Activated T-cell treated with anti-CD3 and anti-CD28 coated beads, Interleukin-2, amount 50 U/mL, for 4 hours (primary cell): ENCODE measurements around the gene DTNB. TPM values are rescaled to one million over a fixed set of nuclear protein-coding genes. Genes with fewer than 3 reads are reported as not detected.

Source experiments
- ATAC-seq, 2 donors: fragments of 200-7000 bp; cut with Tn5 transposase; one replicate each; pipeline ENCODE4 v1.10.0; 2021
- DNase-seq: peaks from one replicate; pipeline ENCODE4 v3.0.0-alpha.2; 2020
- H3K27me3 Mint-ChIP-seq: one replicate; pipeline ENCODE4 v1.8.0; 2021; ENCODE audit warnings: low read depth, mixed read lengths
- H3K36me3 Mint-ChIP-seq: one replicate; pipeline ENCODE4 v1.8.0; 2022; ENCODE audit warnings: mixed read lengths; ENCODE audit not compliant: insufficient read depth
- H3K4me1 Mint-ChIP-seq: one replicate; pipeline ENCODE4 v1.8.0; 2021; ENCODE audit warnings: low read depth, mixed read lengths
- H3K4me3 Mint-ChIP-seq: one replicate; pipeline ENCODE4 v1.8.0; 2021; ENCODE audit warnings: mild to moderate bottlenecking, moderate library complexity, mixed read lengths
- H3K9me3 Mint-ChIP-seq: one replicate; pipeline ENCODE4 v1.8.0; 2021; ENCODE audit warnings: mixed read lengths
- total RNA-seq, 3 donors: library from RNA; stranded (reverse); gene quantifications; one replicate each; pipeline ENCODE4 v1.2.1, GENCODE V29; 2021

Gene DTNB
- total RNA-seq, 3 donors from 2014 or later = 9.1 to 12.3 (median 11.2) TPM

- no peak for ATAC-seq
- no peak overlapping the region for H3K4me3 Mint-ChIP-seq
Measured at GRCh38 chr2:25437881-25438662, 235.3 kb downstream of the DTNB start.

GRCh38 chr2:25435421-25435820, 238.0 kb downstream of the DTNB start:
- DNase-seq (no peak), ATAC-seq (no peak)
- no peaks in the 10 kb centered on the region for H3K4me1 Mint-ChIP-seq
- H3K27me3 Mint-ChIP-seq = no peaks in the 10 kb centered on the region
- H3K9me3 Mint-ChIP-seq = no peaks in the 10 kb centered on the region
- H3K4me3 Mint-ChIP-seq = no peak overlapping the region
- peaks cover 24% of the 10 kb centered on the region for H3K36me3 Mint-ChIP-seq

More at GRCh38 chr2:25437881-25438662, 235.3 kb downstream of the DTNB start:
- DNase-seq = no peak
- no peaks in the 10 kb centered on the region for H3K4me1 Mint-ChIP-seq
- no peaks in the 10 kb centered on the region for H3K9me3 Mint-ChIP-seq
- H3K36me3 Mint-ChIP-seq = peaks cover 16% of the 10 kb centered on the region
- H3K27me3 Mint-ChIP-seq = no peaks in the 10 kb centered on the region

GRCh38 chr2:25431604-25432003, 241.8 kb downstream of the DTNB start:
- no peak overlapping the region for H3K4me3 Mint-ChIP-seq
- no peaks in the 10 kb centered on the region for H3K27me3 Mint-ChIP-seq
- H3K9me3 Mint-ChIP-seq = no peaks in the 10 kb centered on the region
- H3K4me1 Mint-ChIP-seq = no peaks in the 10 kb centered on the region
- no peak for DNase-seq
- H3K36me3 Mint-ChIP-seq = peaks cover 29% of the 10 kb centered on the region
- ATAC-seq = no peak

- no peaks in the 10 kb centered on the region for H3K27me3 Mint-ChIP-seq
- no peaks in the 10 kb centered on the region for H3K9me3 Mint-ChIP-seq
- H3K4me1 Mint-ChIP-seq = no peaks in the 10 kb centered on the region
- no peak overlapping the region for H3K4me3 Mint-ChIP-seq
- no peak for ATAC-seq
- peaks cover 28% of the 10 kb centered on the region for H3K36me3 Mint-ChIP-seq
- DNase-seq = no peak
Measured at GRCh38 chr2:25430556-25430955, 242.8 kb downstream of the DTNB start.

GRCh38 chr2:25426326-25426725, 247.1 kb downstream of the DTNB start:
- Mint-ChIP-seq H3K4me1 (no peaks in the 10 kb centered on the region), H3K36me3 (peaks cover 12% of the 10 kb centered on the region), H3K9me3 (no peaks in the 10 kb centered on the region), H3K27me3 (no peaks in the 10 kb centered on the region), H3K4me3 (no peak overlapping the region)
- DNase-seq (no peak), ATAC-seq (no peak)

GRCh38 chr2:25424426-25425028, 248.8 kb downstream of the DTNB start:
- Mint-ChIP-seq H3K9me3 (no peaks in the 10 kb centered on the region), H3K27me3 (no peaks in the 10 kb centered on the region), H3K4me1 (no peaks in the 10 kb centered on the region), H3K4me3 (no peak overlapping the region), H3K36me3 (peaks cover 18% of the 10 kb centered on the region)
- DNase-seq (no peak), ATAC-seq (no peak)

- Mint-ChIP-seq H3K36me3 (peaks cover 26% of the 10 kb centered on the region), H3K27me3 (no peaks in the 10 kb centered on the region), H3K4me1 (peaks cover 8% of the 10 kb centered on the region), H3K4me3 (no peak overlapping the region), H3K9me3 (peaks cover 6% of the 10 kb centered on the region)
- ATAC-seq = no peak
- DNase-seq = no peak
Measured at GRCh38 chr2:25421820-25422411, 251.5 kb downstream of the DTNB start.

- Mint-ChIP-seq H3K9me3 (peaks cover 6% of the 10 kb centered on the region), H3K4me3 (no peak overlapping the region), H3K4me1 (peaks cover 8% of the 10 kb centered on the region), H3K36me3 (peaks cover 24% of the 10 kb centered on the region), H3K27me3 (no peaks in the 10 kb centered on the region)
- no peak for DNase-seq
- no peak for ATAC-seq
Measured at GRCh38 chr2:25421289-25421688, 252.1 kb downstream of the DTNB start.

- ATAC-seq (no peak), DNase-seq (no peak)
- H3K27me3 Mint-ChIP-seq = no peaks in the 10 kb centered on the region
- H3K4me1 Mint-ChIP-seq = peaks cover 8% of the 10 kb centered on the region
- H3K9me3 Mint-ChIP-seq = peaks cover 6% of the 10 kb centered on the region
- H3K4me3 Mint-ChIP-seq = no peak overlapping the region
- H3K36me3 Mint-ChIP-seq = peaks cover 25% of the 10 kb centered on the region
Measured at GRCh38 chr2:25420820-25421237, 252.5 kb downstream of the DTNB start.

- DNase-seq = no peak
- Mint-ChIP-seq H3K9me3 (peaks cover 6% of the 10 kb centered on the region), H3K4me1 (peaks cover 8% of the 10 kb centered on the region), H3K4me3 (no peak overlapping the region), H3K36me3 (peaks cover 25% of the 10 kb centered on the region), H3K27me3 (no peaks in the 10 kb centered on the region)
- ATAC-seq = peak in 1 of 2 donors; percentile 52
Measured at GRCh38 chr2:25419678-25420242, 253.6 kb downstream of the DTNB start.

- H3K4me1 Mint-ChIP-seq = peaks cover 8% of the 10 kb centered on the region
- peaks cover 25% of the 10 kb centered on the region for H3K36me3 Mint-ChIP-seq
- H3K4me3 Mint-ChIP-seq = no peak overlapping the region
- H3K9me3 Mint-ChIP-seq = peaks cover 6% of the 10 kb centered on the region
- no peaks in the 10 kb centered on the region for H3K27me3 Mint-ChIP-seq
- no peak for ATAC-seq
- DNase-seq = no peak
Measured at GRCh38 chr2:25418944-25419677, 254.3 kb downstream of the DTNB start.

GRCh38 chr2:25417715-25418369, 255.5 kb downstream of the DTNB start:
- Mint-ChIP-seq H3K4me1 (peaks cover 8% of the 10 kb centered on the region), H3K36me3 (peaks cover 25% of the 10 kb centered on the region), H3K9me3 (peaks cover 6% of the 10 kb centered on the region), H3K4me3 (no peak overlapping the region), H3K27me3 (no peaks in the 10 kb centered on the region)
- DNase-seq = no peak
- no peak for ATAC-seq

- Mint-ChIP-seq H3K4me1 (peaks cover 8% of the 10 kb centered on the region), H3K27me3 (no peaks in the 10 kb centered on the region), H3K4me3 (no peak overlapping the region), H3K36me3 (peaks cover 25% of the 10 kb centered on the region), H3K9me3 (peaks cover 6% of the 10 kb centered on the region)
- ATAC-seq (no peak), DNase-seq (no peak)
Measured at GRCh38 chr2:25416674-25417073, 256.7 kb downstream of the DTNB start.

GRCh38 chr2:25414781-25415180, 258.6 kb downstream of the DTNB start:
- peaks cover 17% of the 10 kb centered on the region for H3K36me3 Mint-ChIP-seq
- no peaks in the 10 kb centered on the region for H3K27me3 Mint-ChIP-seq

More at GRCh38 chr2:25414781-25415180, 258.6 kb downstream of the DTNB start:
- Mint-ChIP-seq H3K4me1 (peaks cover 11% of the 10 kb centered on the region), H3K4me3 (no peak overlapping the region), H3K9me3 (peaks cover 6% of the 10 kb centered on the region)
- DNase-seq (no peak), ATAC-seq (no peak)
